Renal cortex interstitium (tissue), 11 donors: Measurements from ENCODE around the gene AFG1L. TPM values are rescaled to one million over a fixed set of nuclear protein-coding genes. Genes with fewer than 3 reads are reported as not detected.
"Not testable (repeated sequence)": the region's sequence is repeated elsewhere in the genome, so short reads cannot be mapped to it uniquely, and the experiment has no call there.

Source experiments
- DNase-seq, 11 donors: peaks; one replicate each; pipeline ENCODE4 v3.0.0-alpha.2; 2013; ENCODE audit warnings: low read depth in 9 of 11, low spot score in 4 of 11; ENCODE audit errors: extremely low read depth in 1 of 11
- polyA plus RNA-seq, 3 donors: library from polyadenylated mRNA; unstranded; fragments of 120-200 nt; gene quantifications; one replicate each; pipeline ENCODE4 v1.2.1, GENCODE V29; 2013; ENCODE audit not compliant: insufficient read length in 3 of 3

The AFG1L gene
- polyA plus RNA-seq, 3 donors, result 6.5 to 8.8 (median 8.2) TPM

GRCh38 chr6:108435391-108435790 lies 140.5 kb downstream of the AFG1L start:
- no peak for DNase-seq

DNA sequence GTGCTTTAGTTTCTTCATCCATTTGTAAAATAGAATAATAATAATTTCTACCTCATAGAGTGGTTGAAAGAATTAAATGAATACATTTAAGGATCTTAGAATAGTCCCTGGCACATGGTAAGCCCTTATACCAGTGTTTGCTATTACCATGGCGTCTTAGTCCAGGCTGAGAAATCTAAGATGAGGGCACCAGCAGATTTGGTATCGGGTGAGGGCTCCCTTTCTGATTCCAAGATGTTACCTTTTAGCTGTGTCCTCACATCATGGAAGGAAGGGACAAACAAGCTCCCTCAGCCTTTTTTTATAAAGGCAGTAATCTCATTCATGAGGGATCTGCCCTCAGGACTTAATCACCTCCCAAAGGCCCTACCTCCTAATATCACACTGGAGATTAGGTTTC lies 141.9 kb downstream of the AFG1L start:
- no peak for DNase-seq

GRCh38 chr6:108437821-108438220 lies 143.0 kb downstream of the AFG1L start:
- no peak for DNase-seq

- no peak for DNase-seq
Measured at GRCh38 chr6:108438918-108439317, 144.1 kb downstream of the AFG1L start.

GRCh38 chr6:108441141-108441540 lies 146.3 kb downstream of the AFG1L start:
- DNase-seq, result no peak

DNA sequence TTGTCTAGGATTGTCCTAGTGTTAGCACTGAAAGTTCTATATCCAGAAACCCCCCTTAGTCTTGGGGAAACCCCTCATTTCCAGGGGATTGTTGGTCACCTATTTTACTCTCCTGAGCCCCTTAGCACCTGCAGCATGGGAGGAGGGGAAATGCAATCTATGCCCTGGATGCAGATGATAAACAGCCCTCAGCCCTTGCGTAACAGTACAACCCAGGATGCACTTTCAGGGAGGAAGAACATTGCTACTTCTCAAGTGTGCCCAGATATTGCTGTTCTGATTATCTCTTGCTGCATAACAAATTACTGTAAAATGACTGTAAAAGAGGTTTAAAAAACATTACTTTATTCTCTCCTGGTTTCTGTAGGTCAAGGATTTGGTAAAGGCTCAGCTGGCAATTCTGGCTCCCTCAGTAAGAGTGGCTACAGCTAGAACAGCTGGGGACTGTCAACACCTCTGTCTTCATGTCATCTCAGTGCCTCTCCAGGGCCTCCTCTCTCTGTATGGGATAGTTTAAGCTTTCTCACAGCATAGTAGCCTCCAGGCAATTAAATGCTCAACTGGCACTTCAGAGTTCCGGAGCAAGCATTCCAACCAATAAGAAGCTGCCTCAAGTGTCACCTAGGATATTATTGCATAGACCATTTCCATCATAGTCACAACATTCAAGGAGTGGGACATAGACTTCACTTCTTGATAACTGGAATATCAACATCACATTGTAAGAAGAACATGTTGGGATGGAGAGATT lies 148.1 kb downstream of the AFG1L start:
- DNase-seq, result no peak

DNA sequence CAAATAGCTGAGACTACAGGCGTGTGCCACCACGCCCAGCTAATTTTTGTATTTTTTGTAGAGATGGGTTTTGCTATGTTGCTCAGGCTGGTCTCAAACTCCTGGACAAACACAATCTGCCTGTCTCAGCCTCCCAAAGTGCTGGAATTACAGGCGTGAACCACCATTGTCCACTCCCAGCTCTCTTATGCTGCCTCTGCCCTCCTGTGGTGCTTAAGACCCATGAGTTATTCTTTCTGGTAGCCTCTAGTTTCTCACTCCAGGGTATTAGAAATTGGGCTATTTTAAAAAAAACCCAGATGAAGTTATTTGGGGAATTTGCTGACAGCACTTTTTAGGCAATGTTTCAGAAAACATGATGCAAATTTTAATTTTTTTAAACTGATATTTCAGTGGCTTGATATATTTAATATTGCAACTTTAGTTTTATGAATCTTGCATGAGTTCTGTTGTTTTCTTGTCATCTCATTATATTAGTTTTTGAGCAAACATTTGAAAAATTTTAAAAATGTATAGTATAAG lies 151.8 kb downstream of the AFG1L start:
- no peak for DNase-seq

GRCh38 chr6:108448481-108448880 lies 153.6 kb downstream of the AFG1L start:
- no peak for DNase-seq

GRCh38 chr6:108449717-108450116 lies 154.9 kb downstream of the AFG1L start:
- DNase-seq, result not testable (repeated sequence)

GRCh38 chr6:108451816-108452215 lies 157.0 kb downstream of the AFG1L start:
- DNase-seq, result no peak

GRCh38 chr6:108452711-108453195 lies 157.9 kb downstream of the AFG1L start:
- DNase-seq, result peak in 1 of 11 donors; percentile 3

DNA sequence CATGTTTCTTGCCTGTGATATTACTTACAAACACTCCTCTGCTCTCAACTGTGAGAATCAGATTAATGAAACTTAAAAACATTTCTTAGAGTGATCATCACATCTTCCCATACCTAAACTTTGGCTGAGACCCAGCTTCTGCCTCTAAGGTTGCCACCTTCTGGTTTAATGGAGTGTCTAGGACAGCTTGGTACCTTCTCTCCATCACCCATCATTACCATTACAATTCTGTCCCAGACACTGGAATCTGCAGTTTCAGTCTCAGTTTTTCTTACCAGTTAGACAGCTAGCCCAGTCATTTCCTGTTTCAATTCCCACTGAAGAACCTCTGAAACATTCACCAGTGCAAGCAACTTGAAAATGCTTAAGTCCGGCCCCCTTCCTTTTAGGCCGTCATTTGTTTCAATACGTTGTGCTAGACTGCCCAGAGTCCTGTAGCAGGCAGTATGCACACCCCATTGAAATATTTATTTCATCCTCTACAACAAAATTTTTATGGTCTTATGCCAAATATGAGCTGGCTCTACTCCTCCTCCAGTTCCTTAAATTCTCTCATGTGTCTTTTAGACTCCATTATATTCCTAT lies 158.8 kb downstream of the AFG1L start:
- no peak for DNase-seq

- DNase-seq, result no peak
Measured at GRCh38 chr6:108454356-108454755, 159.5 kb downstream of the AFG1L start.

DNA sequence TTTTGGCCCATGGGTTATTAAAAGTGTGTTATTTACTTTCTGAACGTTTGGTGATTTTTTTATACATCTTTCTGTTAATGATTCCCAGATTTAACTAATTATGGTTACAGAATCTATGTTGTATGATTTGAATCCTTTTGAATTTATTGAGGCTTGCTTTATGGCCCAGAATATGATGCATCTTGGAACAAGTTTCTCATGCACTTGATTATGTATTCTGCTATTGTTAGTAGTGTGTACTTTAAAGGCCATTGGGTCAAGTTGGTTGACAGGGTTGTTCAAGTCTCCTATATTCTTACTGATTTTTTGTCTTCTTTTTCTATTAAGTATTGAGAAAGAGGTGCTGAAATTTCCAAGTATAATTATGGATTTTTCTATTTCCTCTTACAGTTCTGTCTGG lies 160.8 kb downstream of the AFG1L start:
- DNase-seq, result no peak

- no peak for DNase-seq
Measured at GRCh38 chr6:108463784-108464183, 168.9 kb downstream of the AFG1L start.

- no peak for DNase-seq
Measured at GRCh38 chr6:108464418-108465097, 169.7 kb downstream of the AFG1L start.

- DNase-seq, result no peak
Measured at GRCh38 chr6:108465098-108465495, 170.2 kb downstream of the AFG1L start.

DNA sequence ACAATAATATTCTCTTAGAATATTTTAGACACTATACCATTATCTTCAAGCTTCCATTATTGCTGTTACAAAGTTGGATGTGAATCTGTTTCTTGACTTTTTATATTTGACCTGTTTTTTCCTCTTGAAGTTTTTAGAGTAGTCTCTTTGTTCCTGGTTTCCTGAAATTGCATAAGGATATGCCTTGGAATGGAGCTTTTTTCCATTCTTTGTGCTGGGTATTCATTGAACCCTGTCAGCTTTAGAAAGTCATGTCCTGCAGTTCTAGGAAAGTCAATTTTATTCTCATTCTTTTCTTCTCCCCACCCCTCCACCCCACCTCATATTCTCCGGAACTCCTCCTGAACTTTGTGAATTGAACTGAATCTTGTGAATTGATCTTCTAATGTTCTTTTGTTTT lies 173.5 kb downstream of the AFG1L start:
- DNase-seq, result no peak

DNA sequence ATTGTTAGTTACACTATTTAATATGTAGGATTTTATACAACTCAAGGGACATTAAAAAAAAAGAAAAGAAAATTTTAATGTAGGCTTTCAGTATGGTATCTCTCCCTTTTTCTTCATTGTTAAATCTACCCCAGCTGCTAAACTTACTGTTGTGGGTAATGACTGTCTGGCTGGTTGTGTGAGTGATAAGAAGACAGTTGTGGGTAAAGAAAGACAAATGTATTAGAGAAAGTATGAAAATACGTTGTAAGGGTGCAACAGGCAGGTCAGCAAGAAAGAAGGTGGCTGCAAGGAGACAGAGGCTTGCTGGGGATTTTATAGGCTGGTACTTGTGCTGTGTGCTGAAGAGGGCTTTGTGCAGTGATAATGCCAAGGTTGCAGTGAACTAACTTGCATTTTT lies 174.5 kb downstream of the AFG1L start:
- DNase-seq, result no peak

DNA sequence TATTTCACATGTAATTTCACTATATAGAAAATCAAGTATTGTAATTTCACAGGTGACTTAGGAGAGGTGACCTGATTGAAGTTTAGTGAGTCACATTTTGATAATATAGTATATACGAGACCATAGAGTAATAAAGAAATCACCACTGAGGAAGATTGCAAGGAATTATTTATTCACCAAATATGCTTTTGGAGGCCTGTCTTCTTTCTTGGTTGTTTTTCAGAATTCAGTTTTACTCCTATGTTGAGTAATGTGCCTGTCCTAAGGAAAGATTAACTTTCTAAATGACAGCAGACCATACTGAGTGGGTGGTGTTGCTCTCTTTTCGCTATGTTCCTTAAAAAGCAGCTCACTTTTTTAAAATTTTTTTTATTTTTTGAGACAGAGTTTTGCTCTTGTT lies 178.3 kb downstream of the AFG1L start:
- no peak for DNase-seq
